Stimulated activated CD8-positive, alpha-beta memory T cell treated with anti-CD3 and anti-CD28 coated beads, Interleukin-7, amount 100 ng/mL, for 48 hours (primary cell): ENCODE measurements around the gene TMEM190.
"Not testable (repeated sequence)": the region's sequence is repeated elsewhere in the genome, so short reads cannot be mapped to it uniquely, and the experiment has no call there.

Experiments
- DNase-seq, 2 donors: peaks; one replicate each; pipeline ENCODE4 v3.0.0-alpha.2; 2020; ENCODE audit warnings: low read depth in 1 of 2; ENCODE audit errors: extremely low read depth in 1 of 2

Gene TMEM190

DNA sequence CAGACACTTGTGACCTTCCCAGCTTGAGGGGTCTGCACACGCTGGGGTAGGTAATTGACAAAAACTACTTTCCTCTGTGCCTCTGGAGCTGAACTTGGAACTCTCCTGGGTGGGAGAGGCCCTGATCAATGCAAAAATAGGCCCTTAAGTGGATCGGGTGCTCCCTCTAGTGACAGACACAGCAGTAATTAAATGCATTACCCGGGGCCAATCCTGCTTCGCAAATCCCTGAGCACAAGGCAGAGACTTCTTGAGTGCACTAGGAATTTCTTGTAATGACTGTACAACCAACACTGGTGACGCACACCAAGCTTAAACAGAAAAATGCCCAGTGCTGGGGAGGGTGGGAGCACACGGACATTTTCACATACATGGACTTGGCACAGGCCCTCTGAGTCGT lies 41.6 kb downstream of the TMEM190 start:
- no peak for DNase-seq

- no peak for DNase-seq
Measured at GRCh38 chr19:55419103-55419502, 42.5 kb downstream of the TMEM190 start.

GRCh38 chr19:55419624-55420236 lies 43.1 kb downstream of the TMEM190 start:
- no peak for DNase-seq

DNA sequence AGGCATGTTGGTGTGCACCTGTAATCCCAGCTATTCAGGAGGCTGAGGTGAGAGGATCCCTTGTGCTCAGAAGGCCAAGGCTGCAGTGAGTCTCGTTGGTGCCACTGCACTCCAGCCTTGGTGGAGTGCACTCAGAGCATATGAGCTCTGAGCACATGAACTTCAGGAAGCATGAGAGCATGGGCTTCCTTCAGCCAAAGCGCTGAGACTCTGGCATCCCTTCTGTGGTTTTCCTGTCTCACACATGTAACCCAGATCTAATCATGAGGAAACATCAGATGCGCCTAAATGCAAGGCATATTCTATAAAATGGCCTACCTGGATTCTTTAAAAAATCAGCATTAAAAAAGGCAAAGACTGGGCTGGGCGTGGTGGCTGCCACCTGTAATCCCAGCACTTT lies 44.7 kb downstream of the TMEM190 start:
- DNase-seq: not testable (repeated sequence)

GRCh38 chr19:55423225-55424005 lies 46.8 kb downstream of the TMEM190 start:
- DNase-seq: no peak

DNA sequence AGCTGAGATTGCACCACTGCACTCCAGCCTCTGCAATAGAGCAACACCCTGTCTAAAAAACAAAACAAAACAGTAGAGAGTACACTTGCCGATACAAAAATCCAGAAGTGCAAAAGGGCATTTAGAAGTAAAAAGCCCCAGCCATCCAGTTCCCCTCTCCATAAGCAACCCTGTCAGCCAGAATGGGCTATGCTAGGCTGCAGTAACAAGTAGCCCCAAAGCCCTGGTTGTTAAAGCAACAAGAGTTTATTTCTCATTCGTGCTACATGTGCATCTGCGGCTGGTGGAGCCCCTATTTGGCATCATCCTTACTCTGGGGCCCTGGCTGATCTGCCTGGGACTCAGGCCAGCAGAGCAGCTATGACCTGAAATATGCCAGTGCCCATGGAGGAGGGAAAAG lies 47.9 kb downstream of the TMEM190 start:
- no peak for DNase-seq

- no peak for DNase-seq
Measured at GRCh38 chr19:55426042-55426441, 49.4 kb downstream of the TMEM190 start.
